CD4-positive, alpha-beta T cell treated with Interferon gamma for 1 hour (primary cell): ENCODE data around the gene LAIR1.
"Not testable (repeated sequence)": the region's sequence is repeated elsewhere in the genome, so short reads cannot be mapped to it uniquely, and the experiment has no call there.

Source experiments
- DNase-seq: peaks from one replicate; pipeline ENCODE4 v3.0.0-alpha.2; 2020

LAIR1 gene

GRCh38 chr19:54375181-54375938 is 10.6 kb upstream of the LAIR1 start:
- peak; percentile 40 for DNase-seq

GRCh38 chr19:54373781-54374631 is 9.3 kb upstream of the LAIR1 start:
- DNase-seq, result peak; percentile 75

GRCh38 chr19:54371453-54371852 is 6.7 kb upstream of the LAIR1 start:
- not testable (repeated sequence) for DNase-seq

GRCh38 chr19:54370434-54370796 is 5.7 kb upstream of the LAIR1 start:
- peak; percentile 58 for DNase-seq

GRCh38 chr19:54369688-54370433 is 5.1 kb upstream of the LAIR1 start:
- not testable (repeated sequence) for DNase-seq

- DNase-seq, result no peak
Measured at GRCh38 chr19:54369082-54369687, 4.5 kb upstream of the LAIR1 start.

GRCh38 chr19:54366811-54367210 is 2.1 kb upstream of the LAIR1 start:
- no peak for DNase-seq

GRCh38 chr19:54365798-54366197 is 1.1 kb upstream of the LAIR1 start:
- DNase-seq, result not testable (repeated sequence)

- not testable (repeated sequence) for DNase-seq
Measured at GRCh38 chr19:54361680-54362422, 2.9 kb downstream of the LAIR1 start.

- peak; percentile 77 for DNase-seq
Measured at GRCh38 chr19:54359149-54359820, 5.4 kb downstream of the LAIR1 start.

- DNase-seq, result no peak
Measured at GRCh38 chr19:54357381-54357780, 7.3 kb downstream of the LAIR1 start.

- no peak for DNase-seq
Measured at GRCh38 chr19:54356444-54357056, 8.2 kb downstream of the LAIR1 start.

- DNase-seq, result no peak
Measured at GRCh38 chr19:54355675-54356074, 9.1 kb downstream of the LAIR1 start.

GRCh38 chr19:54354761-54355160 is 10.0 kb downstream of the LAIR1 start:
- no peak for DNase-seq

- DNase-seq, result no peak
Measured at GRCh38 chr19:54352546-54352945, 12.2 kb downstream of the LAIR1 start.

GRCh38 chr19:54352041-54352440 is 12.7 kb downstream of the LAIR1 start:
- no peak for DNase-seq

GRCh38 chr19:54351474-54351873 is 13.3 kb downstream of the LAIR1 start:
- DNase-seq, result no peak

- DNase-seq, result peak; percentile 19
Measured at GRCh38 chr19:54345938-54346386, 18.8 kb downstream of the LAIR1 start.

GRCh38 chr19:54343868-54344267 is 20.9 kb downstream of the LAIR1 start:
- DNase-seq, result no peak

- DNase-seq, result no peak
Measured at GRCh38 chr19:54341295-54341694, 23.4 kb downstream of the LAIR1 start.
